NCI-H2171 (cell line): ENCODE results near the gene HIP1.
"Not testable (repeated sequence)": the region's sequence is repeated elsewhere in the genome, so short reads cannot be mapped to it uniquely, and the experiment has no call there.

Experiments used
- DNase-seq: peaks from one replicate; lab custom pipeline; 2025; lab: John Stamatoyannopoulos, UW

Gene HIP1

GRCh38 chr7:75485979-75486643 lies 252.6 kb downstream of the HIP1 start, which contains the start of gene POM121C:
Gene POM121C (minus strand): TSS chr7:75486299. CDS start chr7:75441496, 44,803 bp downstream.
- peak; percentile 85 for DNase-seq

DNA sequence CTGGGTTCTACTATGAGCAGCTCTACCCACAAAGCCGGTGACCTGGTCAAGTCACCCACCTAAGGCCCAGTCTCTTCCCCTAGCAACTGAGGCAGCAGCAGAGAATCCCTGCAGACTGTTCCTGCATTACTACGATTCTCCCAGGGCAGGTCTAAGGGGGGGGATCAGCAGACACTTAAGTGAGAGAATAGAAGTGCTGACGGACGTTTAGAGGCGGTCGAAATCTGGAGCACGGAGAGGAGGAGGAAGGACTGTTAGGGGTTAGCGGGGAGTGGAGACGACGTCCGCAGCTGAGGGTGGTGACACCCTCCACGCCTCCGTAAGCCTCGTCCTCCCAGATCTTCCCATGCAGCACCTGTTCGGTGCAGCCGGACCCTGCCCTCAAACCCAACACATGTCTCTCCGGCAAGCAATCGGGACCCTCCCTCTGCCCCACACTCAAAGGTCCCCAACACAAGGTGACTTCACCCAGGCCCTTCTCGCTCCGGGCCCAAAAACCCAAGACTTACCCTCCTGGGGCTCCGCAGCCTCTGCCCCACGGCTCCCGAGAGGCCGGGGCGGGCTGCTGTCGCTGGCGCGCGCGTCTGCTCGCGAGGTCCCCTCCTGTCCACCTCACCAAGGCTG lies 253.3 kb downstream of the HIP1 start:
- DNase-seq = not testable (repeated sequence)
